ENCODE results near the gene PCSK5. TPM values are rescaled to one million over a fixed set of nuclear protein-coding genes. Genes with fewer than 3 reads are reported as not detected.

Gene PCSK5
- total and polyA plus RNA-seq, 2 of the 8 experiments (the other 6 are each of a cell fraction or from before 2014, with no cell fraction given): 5.5 to 10.7 TPM

DNA sequence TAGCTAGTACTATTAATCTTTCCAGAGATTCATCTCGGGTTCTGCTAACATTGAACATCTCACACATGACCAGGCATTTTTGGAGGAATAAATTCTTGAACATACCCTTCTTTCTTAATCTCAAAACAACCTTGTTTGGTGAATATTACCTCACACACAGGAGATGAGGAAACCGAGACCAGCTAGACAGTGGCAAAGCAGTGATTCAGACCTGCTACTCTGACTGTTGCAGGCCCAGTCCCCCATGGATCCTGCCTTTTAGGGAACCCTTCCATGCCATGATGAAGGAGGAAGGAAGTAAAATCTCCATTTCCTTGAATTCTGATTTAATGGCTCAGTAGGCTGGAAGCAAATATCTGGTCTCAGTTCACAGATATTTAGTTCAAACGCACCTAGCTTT is 2.6 kb downstream of the PCSK5 start (continued):
- TF ChIP-seq EP300 (IDR thresholded peaks at IDR 0.05; ENCODE audit: borderline replicate concordance in 1 of 2, low read depth in 2 of 2, low read length in 2 of 2) (no peak), JUND (IDR thresholded peaks at IDR 0.05; ENCODE audit: low read length) (no peak), KDM5A (IDR thresholded peaks at IDR 0.05; ENCODE audit: low read length) (no peak)
